Activated naive CD8-positive, alpha-beta T cell treated with anti-CD3 and anti-CD28 coated beads for 36 hours (primary cell): ENCODE data around the gene TREH. TPM values are rescaled to one million over a fixed set of nuclear protein-coding genes. Genes with fewer than 3 reads are reported as not detected.
"Not testable (repeated sequence)": the region's sequence is repeated elsewhere in the genome, so short reads cannot be mapped to it uniquely, and the experiment has no call there.

ENCODE experiments used
- DNase-seq: peaks from one replicate; pipeline ENCODE4 v3.0.0; 2021
- H3K27ac Mint-ChIP-seq: one replicate; pipeline ENCODE4 v1.8.0; 2022; ENCODE audit warnings: mild to moderate bottlenecking, moderate library complexity, mixed read lengths
- H3K27me3 Mint-ChIP-seq: one replicate; pipeline ENCODE4 v1.8.0; 2022; ENCODE audit warnings: mild to moderate bottlenecking, mixed read lengths
- H3K36me3 Mint-ChIP-seq: one replicate; pipeline ENCODE4 v1.8.0; 2021; ENCODE audit warnings: mild to moderate bottlenecking, mixed read lengths
- H3K4me1 Mint-ChIP-seq: one replicate; pipeline ENCODE4 v1.8.0; 2021; ENCODE audit warnings: mixed read lengths
- H3K4me3 Mint-ChIP-seq: one replicate; pipeline ENCODE4 v1.8.0; 2022; ENCODE audit warnings: mild to moderate bottlenecking, moderate library complexity, mixed read lengths
- H3K9me3 Mint-ChIP-seq: one replicate; pipeline ENCODE4 v1.8.0; 2022; ENCODE audit warnings: mixed read lengths
- total RNA-seq, 2 experiments: library from RNA; stranded (reverse); gene quantifications; one replicate each; pipeline ENCODE4 v1.2.3, GENCODE V29; 2021

TREH gene
- total RNA-seq, 2 experiments from 2014 or later: not detected

GRCh38 chr11:118611433-118611795, 68.0 kb downstream of the TREH start:
- peak overlapping the region; percentile 42 for H3K4me3 Mint-ChIP-seq
- not testable (repeated sequence) for H3K9me3 Mint-ChIP-seq, DNase-seq, H3K36me3 Mint-ChIP-seq
- H3K4me1 Mint-ChIP-seq: peaks cover 20% of the 10 kb centered on the region
- peak overlapping the region; percentile 2 for H3K27ac Mint-ChIP-seq
- H3K27me3 Mint-ChIP-seq: peaks cover 12% of the 10 kb centered on the region

- H3K4me1 Mint-ChIP-seq: peaks cover 20% of the 10 kb centered on the region
- H3K27ac Mint-ChIP-seq: peak overlapping the region; percentile 2
- H3K36me3 Mint-ChIP-seq: no peaks in the 10 kb centered on the region
- H3K27me3 Mint-ChIP-seq: peaks cover 12% of the 10 kb centered on the region
- no peaks in the 10 kb centered on the region for H3K9me3 Mint-ChIP-seq
- peak overlapping the region; percentile 62 for H3K4me3 Mint-ChIP-seq
- DNase-seq: peak; percentile 88
Measured at GRCh38 chr11:118610773-118611432, 68.5 kb downstream of the TREH start.

GRCh38 chr11:118610225-118610772, 69.2 kb downstream of the TREH start:
- no peaks in the 10 kb centered on the region for H3K36me3 Mint-ChIP-seq
- H3K4me1 Mint-ChIP-seq: peaks cover 20% of the 10 kb centered on the region
- DNase-seq: no peak
- H3K27me3 Mint-ChIP-seq: peaks cover 12% of the 10 kb centered on the region
- peak overlapping the region; percentile 56 for H3K27ac Mint-ChIP-seq
- no peaks in the 10 kb centered on the region for H3K9me3 Mint-ChIP-seq
- H3K4me3 Mint-ChIP-seq: peak overlapping the region; percentile 69

DNA sequence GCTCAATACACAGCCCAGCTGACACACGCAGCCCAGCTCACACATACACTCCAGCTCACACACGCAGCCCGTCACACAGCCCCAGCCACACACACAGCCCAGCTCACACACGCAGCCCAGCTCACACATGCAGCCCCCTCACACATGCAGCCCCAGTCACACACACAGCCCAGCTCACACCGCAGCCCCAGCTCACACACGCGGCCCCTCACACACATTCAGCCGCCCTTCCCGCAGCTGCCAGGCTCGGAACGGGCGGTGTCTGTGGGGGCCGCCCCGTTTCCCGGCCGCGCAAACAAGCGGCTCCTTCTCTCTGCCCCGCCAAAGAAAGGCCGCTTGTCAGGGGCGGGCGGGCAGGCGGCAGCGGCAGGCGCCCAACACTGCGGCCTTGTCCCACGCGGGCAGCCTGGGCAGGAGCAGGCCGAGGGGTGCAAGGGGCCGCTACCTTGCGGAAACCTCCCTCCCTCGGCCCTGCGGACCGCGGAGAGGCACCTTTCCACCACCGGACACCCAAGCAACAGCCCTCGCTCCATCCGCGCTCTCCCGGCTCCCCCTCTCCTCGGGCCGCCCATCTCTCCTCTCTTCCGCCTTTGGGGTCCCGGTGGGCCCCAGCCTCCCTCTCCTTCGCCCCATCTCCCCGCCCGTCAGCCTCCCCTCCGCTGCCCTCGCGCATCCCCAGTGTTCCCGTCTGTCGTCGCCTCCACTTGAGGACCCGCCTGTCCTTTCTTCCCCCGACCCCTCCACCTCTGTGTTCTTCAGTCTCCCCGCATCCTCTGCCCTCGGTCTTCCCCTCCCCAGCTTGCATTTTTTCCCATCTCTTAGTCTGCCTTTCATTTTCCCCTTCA, 69.8 kb downstream of the TREH start:
- Mint-ChIP-seq H3K9me3 (no peaks in the 10 kb centered on the region), H3K4me3 (peak overlapping the region; percentile 69), H3K27ac (peak overlapping the region; percentile 68), H3K4me1 (peaks cover 20% of the 10 kb centered on the region), H3K27me3 (peaks cover 12% of the 10 kb centered on the region), H3K36me3 (no peaks in the 10 kb centered on the region)
- DNase-seq: peak; percentile 52

DNA sequence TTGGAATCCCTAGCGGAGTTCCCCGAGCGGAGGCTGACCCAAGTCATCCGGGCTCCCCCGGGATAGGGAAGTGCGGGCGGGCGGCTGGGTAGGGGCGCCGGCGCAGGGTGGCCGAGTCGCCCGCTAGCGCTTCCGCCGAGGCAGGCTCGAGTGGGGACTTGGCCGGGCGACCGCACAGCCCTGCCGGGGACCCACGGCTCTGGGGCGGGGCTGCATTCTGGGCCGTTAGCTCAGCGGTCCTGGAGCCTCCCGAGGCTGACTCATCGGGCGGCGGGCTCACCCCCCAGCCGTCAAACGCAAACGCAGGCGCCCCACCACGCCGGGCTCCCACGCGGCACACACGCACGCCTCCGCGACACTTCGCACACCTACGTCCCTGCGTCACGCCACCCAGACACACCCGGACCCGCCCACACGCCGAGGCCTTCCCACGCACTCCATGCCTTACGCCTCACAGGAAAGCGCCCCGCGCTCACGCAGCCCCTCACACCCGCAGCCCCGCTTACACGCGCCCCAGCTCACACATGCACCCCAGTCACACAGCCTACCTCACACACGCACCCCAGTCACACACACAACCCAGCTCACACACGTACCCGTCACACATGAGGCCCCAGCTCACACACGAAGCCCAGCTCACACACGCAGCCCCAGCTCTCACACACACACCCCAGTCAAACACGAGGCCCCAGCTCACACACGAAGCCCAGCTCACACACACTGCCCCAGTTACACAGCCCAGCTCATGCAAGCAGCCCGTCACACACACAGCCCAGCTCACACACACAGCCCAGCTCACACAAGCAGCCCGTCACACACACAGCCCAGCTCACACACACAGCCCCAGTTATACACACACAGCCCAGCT, 70.9 kb downstream of the TREH start:
- peak overlapping the region; percentile 69 for H3K4me3 Mint-ChIP-seq
- H3K9me3 Mint-ChIP-seq: no peaks in the 10 kb centered on the region
- H3K27me3 Mint-ChIP-seq: peaks cover 12% of the 10 kb centered on the region

DNA sequence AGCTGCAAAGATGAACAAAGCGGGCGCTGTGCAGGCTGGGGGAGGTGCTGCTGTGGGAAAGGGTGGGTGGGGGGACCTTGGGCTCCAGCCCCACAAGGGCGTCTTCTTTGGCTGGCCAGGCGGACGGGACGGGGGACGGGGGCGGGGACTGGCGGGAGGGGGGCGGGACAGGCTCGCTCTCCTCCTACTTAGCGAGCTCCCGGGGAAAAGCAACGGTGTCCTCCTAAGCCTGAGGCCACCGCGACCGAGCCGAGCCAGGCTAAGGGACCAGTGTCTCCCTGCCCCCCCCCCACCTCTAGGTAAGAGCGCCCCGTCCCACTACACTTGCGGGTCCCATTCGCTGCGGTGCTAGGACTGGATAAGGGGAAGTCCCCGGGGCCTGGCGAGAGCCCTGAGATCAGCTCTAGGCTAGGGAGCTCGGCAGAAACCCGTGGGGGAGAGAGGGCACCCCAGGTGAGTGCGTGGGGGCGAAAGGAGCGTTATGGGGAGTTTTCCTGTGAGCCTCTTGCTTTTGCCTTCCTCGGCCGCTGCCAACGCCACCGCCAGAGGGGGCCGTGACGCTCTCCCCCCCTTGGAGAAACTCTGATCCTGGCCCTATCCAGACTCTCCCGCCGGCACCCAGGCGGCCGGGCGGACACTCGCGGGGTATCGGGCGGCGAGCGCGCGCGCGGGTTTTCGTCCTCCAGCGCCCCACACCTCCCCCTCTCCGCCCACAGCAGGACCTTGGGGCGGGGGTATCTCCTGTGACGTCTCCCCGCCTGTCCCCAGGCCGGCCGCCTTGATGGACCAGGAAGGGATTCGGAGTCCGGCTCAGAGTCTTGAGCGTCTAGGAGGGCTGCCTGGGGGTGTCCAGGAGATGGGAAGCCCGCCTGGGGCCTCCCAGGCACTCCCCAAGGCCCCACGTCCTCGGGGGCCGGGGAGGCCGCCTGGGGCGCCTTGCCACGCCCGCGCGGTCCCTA, 71.8 kb downstream of the TREH start, which contains the start of gene PHLDB1:
Gene PHLDB1, plus strand, starts transcription at position 215 of the 959 bp plus-strand sequence. CDS start 6,222 bp downstream, outside the sequence.
- H3K27ac Mint-ChIP-seq: peak within 1 kb of the TSS; percentile 68
- H3K36me3 Mint-ChIP-seq: no peaks in the 10 kb centered on the region
- H3K9me3 Mint-ChIP-seq: no peaks in the 10 kb centered on the region
- peaks cover 20% of the 10 kb centered on the region for H3K4me1 Mint-ChIP-seq
- peak; percentile 43 for DNase-seq
- H3K4me3 Mint-ChIP-seq: peak within 1 kb of the TSS; percentile 69
- H3K27me3 Mint-ChIP-seq: peaks cover 12% of the 10 kb centered on the region

More for the DNA sequence above, 70.9 kb downstream of the TREH start:
- H3K4me1 Mint-ChIP-seq: peaks cover 20% of the 10 kb centered on the region
- H3K27ac Mint-ChIP-seq: peak overlapping the region; percentile 68
- H3K36me3 Mint-ChIP-seq: no peaks in the 10 kb centered on the region
- DNase-seq: peak; percentile 73

Other genes starting within 250 kb of the TREH start
- 10 to 100 TPM; 55.8 to 58.9 TPM for gene KMT2A, start 243.2 kb downstream of the TREH start, total RNA-seq
- under 1 TPM; 0.42 to 0.62 TPM for gene TTC36, start 152.2 kb downstream of the TREH start, total RNA-seq
- gene TMEM25, start 148.5 kb downstream of the TREH start, total RNA-seq: 10 to 100 TPM; 14.2 to 14.7 TPM
- gene IFT46, start 113.7 kb downstream of the TREH start, total RNA-seq: 10 to 100 TPM; 22.2 to 24.1 TPM
- 100 to 1,000 TPM; 141 to 150 TPM for gene ARCN1, start 107.2 kb downstream of the TREH start, total RNA-seq
- 1 to 10 TPM; 2.9 to 3.0 TPM for gene PHLDB1, start 72.0 kb downstream of the TREH start, total RNA-seq
- gene DDX6, start 111.5 kb upstream of the TREH start, total RNA-seq: 100 to 1,000 TPM; 148 to 150 TPM
- 1 to 10 TPM; 1.5 to 1.6 TPM for gene CXCR5, start 204.2 kb upstream of the TREH start, total RNA-seq
- gene BCL9L, start 246.3 kb upstream of the TREH start, total RNA-seq: 10 to 100 TPM; 34.9 to 38.8 TPM